ENCODE results near the gene TNNT1.
"Not testable (repeated sequence)": the region's sequence is repeated elsewhere in the genome, so short reads cannot be mapped to it uniquely, and the experiment has no call there.

Gene TNNT1

DNA sequence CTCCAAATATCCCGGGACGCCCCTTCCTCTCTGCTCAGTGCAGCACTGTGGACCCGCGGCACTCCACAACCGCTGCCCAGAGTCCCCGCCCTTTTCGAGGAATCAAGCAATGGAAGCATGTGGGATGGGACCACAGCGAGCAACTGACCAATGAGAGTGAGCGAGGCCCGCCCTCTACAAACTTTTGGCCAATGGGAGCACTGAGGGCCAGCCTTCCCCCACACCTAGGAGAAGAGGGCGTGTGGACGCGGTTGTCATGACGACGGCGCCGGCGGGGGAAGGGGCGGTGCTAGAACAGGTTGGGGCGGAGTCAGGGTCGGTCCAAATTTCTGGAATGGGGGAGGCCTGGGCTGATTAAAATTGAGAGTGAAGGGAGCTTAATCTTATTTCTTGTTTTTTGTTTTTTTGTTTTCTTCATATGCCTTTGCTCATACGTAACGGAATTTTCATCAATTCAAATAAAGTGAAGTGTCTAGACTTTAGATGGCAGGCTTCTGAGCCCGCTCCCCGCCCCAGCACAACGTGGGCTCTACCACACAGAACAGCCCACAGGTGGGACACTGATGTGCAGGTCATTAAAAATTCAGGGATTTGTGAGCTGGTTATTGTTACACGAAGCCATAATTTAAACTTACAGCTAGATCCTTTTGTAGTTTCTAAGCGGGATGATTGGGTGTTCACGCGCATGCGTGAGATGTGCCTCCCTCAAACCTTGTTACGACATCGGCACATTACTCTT is 17.7 kb upstream of the TNNT1 start, which contains the start of gene DNAAF3:
TSS of gene DNAAF3 (minus strand) at position 84 of the 739 bp plus-strand sequence. CDS start 200 bp downstream, outside the sequence.
- DNase-seq, result peak; percentile 64 to 87

DNA sequence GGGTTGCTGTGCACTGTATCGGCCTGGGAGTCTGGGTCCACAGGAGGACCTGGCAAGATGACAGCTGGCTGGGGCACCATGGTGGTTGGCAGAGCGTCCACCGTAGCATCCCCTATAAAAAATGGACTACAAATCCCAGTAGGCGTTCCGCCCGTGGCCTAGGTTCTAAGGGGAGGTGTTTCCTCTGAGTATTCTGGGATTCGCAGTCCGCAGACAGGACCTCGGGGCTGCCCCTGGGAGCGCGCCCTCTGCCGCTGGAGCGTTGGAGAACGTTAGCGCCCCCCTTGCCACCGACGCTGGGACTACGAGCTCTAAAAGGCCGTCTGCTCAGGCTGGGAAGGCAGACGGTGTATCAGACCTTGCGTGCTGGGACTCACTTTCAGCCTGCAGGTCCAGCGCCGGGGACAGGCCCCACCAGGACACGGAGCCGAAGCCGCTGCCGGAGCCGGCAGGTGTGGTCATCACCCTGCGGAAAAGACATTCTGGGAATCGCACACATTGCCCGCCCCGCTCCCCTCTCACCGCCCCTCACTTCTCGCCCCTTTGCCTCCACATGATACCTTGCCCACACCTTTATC is 17.0 kb upstream of the TNNT1 start:
- peak in 1 of 2 donors; percentile 63 for DNase-seq

DNA sequence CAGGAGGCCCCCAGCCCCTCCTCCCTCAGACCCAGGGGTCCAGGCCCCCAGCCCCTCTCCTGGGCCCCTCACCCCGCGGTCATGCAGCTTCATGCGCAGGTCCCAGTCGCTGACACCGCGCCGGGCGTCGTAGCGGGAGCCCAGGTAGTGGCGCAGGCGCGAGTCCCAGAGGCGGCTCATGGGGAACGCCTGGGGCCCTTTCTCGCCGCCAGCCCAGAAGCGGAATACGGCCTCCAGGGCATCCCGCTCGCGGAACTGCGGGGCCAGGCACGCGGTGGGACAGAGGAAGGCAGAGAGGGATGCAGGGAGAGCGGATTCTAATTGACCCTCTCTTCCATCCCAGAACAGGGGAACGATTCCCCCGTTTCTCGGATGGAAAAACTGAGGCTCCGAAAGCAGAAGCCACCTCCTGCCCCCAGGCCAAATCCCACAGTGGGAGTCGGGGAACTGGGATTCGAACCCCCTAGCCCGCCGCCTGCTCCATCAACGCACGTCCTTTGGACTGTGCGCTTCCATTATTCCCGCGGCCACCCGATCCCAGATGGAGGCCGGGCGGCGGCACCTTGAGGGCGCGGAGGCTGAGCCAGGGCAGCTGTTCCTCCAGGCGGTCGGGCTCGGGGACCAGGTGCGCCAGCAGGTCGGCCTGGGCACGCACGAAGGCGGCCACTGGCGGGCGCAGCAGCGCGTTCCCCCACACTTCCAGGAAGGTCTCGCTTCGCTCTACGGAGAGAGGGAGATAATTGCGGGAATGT is 12.7 kb upstream of the TNNT1 start:
- DNase-seq, result no peak

DNA sequence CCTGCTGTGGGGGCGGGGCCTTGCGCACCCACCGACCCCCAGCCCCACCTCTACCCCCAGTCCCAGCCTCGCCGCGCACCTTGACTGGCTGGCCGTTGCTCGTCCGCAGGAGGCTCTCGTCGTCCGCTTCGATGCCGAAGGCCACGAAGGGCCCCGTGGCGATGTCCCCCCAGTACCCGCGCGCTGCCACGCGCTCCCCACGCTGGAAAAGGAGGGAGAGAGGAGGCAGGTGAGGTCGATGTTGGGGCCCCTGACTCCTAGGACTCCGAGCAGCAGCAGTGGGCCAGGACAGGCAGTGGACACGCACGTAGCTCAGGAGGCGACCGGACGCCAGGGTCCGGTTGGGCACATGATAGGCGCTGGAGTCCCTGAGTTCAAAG is 12.0 kb upstream of the TNNT1 start:
- no peak for DNase-seq

DNA sequence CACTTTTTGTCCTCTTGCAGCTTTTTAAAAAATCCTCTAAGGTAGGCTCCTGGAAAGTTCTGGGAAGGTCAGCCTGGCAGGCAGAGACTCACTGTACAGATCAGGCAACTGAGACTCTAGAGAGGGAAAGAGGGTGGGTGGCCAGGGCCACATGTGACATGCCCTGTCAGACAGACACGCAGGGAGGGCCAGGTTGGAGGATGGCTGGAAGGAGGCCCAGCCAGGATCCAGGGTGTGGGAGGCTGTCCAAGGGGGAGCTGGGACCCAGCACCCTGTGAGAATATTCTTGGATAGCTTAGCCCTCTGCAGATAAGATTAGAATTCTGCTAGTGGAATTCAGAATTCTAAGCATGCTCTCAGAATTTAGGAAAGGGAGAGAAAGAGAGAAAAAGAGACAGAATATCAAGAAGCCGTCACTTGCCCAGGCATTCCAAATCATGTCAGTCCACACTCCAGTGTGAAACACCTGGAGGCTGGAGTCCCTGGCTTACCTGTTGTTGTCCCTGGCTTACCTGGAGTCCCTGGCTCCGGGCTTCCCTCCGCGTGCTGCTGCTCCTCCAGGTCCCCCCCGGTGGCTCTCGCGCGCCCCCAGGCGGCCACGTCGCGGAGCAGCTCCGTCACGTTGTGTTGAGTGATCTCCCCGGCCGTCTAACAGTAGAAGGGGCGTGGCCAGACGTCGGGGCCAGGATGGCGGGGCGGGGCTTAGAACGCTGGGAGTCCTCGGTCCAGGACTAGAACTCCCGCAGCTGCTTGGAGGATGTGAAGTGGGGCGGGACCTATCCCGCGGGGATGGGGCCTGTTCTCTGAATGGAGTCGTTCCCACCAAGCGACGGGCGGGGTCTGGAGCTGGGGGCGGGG is 11.4 kb upstream of the TNNT1 start:
- peak; percentile 89 to 94 for DNase-seq

DNA sequence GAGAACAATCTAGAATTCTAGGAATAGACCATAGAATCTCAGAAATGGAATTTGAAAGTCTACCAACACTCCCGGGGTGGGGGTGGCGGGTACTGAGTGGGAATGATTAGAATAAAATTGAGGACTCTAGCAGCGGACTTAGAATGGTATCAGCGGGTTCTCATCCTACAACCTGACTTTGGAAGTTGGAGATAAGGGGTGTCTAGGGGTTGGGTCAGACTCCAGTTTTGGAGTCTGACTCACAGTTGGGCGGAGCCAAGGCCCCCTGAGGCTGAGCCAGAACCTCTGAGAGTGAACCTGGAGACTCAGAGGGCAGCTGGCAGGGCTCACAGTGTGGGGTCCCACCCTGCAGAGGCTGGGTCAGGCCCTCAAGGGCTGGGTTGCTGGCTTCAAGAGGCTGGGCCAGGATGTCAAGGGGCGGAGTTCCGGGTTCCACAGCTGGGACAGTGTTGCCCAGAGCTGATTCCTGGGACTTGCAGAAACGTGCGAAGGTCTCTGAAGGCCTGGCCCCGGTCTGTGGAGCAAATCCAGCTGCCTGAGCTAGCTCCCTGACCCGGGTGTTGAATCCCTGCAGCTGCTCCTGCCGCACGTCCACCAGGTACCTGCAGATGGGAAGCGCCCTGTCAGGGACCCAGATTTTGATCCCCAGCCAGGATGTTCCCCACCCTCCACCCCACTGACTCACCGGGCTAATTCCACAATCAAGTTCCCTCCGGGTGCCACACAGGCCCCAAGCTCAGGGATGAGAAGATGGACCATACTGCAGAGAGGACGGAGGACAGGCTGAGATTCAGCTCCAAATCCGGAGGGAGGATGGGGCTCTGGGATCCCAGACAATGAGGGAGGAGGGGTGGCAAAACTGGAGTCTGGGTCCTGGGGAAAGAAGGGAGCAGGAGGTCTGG is 10.1 kb upstream of the TNNT1 start:
- DNase-seq, result no peak

DNA sequence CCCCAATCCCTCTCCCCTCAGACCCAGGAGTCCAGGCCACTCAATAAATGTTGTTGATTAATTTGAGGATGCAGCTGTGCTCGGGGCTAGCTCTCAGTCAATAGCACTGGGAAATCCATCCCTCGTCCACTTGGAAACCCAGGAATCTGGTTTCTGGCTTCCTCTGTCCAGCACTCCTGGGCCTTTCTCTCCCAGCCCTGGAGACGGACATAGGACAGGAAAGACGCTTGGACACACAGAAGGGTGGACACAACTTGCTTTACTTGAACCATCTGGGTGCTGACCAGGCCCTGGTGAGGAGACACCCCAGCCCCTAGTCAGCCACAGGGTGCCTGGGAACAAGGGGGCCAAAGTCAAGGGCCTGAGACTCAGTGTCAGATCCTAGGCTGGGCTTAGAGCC is 9.4 kb upstream of the TNNT1 start:
- no peak for DNase-seq

DNA sequence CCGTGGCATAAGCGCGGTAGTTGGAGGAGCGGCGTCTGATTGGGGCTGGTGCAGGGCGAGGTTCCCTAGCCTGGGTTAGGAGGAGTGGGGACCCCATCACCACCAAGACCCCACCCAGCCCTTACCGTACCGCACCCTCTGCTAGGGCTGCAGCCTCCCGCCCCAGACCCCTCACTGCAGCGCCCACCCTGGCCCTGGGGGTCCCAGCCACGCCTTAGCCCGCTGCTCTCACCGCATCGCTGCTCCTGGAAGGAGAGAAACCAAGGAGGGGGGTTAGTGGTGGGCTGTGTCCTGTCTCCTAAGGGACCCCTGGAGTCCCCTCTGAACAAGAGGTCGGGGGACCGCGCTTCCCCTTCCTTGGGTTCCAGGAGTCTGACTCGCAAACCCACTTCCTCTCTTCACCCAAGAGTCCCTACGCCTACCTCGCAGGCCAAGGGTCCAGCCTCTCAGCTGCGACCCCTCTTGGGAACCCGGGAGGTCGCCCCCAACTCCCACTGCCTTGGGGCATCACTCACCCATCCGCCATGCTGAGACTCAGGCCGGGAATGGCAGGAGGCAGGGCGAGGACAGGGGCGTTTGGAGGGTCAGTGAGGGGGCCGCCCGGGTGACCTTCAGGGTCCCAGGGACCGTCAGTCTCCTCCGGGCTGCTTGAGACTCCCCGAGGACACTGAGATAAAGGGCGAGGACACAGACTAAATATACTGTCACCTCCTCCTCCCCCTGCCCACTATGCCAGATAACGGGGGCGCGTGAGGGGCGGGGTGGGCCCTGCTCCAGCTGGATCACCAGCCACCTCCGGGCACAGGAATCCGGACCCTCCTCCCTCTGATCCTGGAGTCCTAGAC is 8.3 kb upstream of the TNNT1 start, which contains the start of gene TNNI3:
TSS of gene TNNI3 (minus strand) at position 669 of the 845 bp plus-strand sequence. CDS start at position 526, 143 bp downstream.
- DNase-seq, result no peak

DNA sequence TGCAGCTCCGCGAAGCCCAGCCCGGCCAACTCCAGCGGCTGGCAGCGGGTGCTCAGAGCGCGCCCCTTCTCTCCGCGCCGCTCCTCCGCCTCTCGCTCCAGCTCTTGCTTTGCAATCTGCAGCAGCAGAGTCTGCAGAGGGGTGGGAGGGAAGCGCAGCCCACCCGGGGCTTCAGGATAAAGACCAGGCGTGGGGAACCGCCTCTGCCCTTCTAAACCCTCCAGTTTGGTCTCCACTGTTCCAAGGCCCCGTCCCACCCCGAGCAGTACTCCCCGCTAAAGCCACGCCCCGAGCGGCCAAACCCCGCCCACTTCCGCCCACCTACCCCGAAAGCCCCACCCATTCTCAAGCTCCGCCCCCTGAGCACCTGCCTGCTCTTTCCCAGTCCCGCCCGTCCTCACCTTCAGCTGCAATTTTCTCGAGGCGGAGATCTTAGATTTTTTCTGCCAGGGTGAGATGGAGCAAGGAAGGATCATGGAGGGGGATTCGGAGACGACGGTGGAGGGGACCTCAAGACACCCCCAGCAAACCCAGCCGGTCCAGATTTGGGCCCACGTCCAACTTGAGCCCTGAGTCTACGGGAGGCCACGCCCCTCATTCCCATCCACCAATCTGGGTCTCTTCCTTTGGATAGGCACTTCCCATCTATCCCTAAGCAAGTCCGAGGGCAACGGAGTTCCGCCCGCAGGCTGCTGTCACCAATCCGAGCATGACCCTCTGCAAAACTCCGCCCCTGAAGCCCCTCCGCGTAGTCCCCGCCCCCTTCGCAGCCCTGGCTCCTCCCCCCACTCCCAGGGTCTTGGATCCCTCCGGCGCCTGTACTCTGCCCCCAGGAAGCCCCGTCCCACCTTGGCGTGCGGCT is 7.4 kb upstream of the TNNT1 start:
- peak in 1 of 2 donors; percentile 64 for DNase-seq

DNA sequence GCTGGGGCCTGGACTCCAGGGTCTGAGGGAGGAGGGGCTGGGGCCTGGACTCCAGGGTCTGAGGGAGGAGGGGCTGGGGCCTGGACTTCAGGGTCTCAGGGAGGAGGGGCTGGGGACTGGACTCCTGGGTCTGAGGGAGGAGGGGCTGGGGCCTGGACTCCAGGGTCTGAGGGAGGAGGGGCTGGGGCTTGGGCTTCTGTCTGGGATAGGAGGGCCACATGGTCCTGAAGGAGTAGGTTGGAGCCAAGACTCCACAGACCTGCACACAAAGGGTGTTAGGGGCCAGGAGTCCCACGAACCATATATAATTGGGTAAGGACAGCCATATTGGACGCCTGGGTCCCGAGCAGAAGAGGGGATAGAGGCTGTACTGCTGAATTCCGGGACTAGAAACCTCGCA is 6.8 kb upstream of the TNNT1 start:
- not testable (repeated sequence) for DNase-seq

DNA sequence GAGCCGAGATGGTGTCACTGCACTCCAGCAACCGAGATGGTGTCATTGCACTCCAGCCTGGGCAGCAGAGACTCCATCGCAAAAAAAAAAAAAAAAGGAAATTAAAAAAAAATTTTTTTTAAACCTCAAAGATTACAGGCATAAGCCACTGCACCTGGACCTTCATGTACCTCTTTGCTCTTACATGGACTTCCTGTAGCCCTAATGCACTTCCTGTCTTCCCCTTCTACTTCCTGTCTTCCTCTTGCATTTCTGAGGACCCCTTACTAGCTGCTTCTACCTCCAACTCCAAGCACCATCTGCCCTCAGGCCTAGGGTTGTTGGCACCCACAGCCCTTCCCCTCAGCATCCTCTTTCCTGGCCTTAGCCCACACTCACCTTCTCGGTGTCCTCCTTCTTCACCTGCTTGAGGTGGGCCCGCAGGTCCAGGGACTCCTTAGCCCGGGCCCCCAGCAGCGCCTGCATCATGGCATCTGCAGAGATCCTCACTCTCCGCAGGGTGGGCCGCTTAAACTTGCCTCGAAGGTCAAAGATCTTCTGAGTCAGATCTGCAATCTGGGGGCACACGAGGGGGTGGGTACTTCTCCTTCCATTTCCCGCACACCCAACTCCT is 4.8 kb upstream of the TNNT1 start:
- no peak for DNase-seq

DNA sequence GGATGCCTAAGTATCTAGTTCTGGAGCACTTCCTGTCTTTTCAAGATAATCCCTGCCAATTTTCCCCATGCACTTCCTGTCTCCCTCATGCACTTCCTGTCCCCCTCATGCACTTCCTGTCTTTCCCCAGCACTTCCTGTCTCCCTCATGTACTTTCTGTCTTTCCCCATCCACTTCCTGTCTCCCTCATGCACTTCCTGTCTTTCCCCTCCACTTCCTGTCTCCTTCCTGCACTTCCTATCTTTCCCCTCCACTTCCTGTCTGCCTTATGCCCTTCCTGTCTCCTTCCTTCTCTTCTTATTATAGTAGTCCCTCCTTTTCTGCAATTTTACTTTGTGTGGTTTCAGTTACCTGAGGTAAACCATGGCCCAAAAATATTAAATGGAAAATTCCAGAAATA is 3.0 kb upstream of the TNNT1 start:
- no peak for DNase-seq

DNA sequence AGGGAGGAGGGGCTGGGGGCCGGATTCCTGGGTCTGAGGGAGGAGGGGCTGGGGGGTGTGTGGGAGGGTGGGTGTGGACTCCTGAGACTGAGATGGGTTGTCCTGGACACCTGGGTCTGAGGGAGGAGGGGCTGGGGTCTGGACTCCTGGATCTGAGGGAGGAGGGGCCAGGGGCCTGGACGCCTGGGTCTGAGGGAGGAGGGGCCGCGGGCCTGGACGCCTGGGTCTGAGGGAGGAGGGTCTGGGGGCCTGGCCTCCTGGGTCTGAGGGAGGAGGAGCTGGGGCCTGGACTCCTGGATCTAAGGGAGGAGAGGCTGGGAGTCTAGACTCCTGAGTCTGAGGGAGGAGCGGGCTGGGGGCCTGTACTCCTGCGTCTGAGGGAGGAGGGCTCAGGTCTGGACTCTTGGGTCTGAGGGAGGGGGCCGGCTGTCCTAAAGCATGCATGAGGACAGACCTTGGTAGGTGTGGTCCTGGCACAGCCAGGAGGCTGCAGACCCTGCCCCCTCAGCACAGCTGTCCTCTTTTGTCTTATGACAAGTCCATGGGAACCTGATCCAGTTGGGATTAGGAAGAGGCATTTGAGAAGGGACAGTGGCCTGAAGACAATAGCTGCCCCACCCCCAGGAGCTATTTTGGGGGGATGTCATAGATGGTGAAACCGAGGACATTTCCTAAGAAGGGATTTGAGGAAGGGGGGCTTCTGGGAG is 1.3 kb downstream of the TNNT1 start:
- DNase-seq, result no peak

DNA sequence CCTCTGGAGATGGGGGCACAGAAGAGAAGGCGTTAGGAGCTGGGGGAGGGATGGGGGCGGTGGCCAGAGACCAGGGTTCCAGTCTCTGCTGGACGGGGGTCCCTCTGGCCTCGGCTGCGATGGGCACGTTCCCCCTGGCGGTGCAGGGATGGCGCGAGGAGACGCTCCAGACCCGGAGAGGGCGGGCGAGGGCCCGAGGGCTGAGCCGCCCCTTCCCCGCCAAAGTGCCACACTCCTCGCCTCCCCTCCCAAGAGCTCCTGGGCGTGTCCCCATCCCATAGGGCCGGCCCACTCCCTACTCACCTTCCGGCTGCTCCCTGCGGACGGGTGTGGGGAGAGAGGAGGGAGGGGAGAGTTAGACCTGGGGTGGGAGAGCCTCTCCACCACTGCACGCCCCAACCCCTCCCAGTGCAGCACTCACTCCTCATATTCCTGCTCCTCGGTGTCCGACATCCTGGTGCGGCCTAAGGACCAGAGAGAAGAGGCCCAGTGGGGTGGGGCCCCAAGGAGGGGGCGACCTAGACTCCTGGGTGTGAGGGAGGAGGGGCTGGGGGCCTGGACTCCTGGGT is 2.2 kb downstream of the TNNT1 start:
- DNase-seq, result no peak

DNA sequence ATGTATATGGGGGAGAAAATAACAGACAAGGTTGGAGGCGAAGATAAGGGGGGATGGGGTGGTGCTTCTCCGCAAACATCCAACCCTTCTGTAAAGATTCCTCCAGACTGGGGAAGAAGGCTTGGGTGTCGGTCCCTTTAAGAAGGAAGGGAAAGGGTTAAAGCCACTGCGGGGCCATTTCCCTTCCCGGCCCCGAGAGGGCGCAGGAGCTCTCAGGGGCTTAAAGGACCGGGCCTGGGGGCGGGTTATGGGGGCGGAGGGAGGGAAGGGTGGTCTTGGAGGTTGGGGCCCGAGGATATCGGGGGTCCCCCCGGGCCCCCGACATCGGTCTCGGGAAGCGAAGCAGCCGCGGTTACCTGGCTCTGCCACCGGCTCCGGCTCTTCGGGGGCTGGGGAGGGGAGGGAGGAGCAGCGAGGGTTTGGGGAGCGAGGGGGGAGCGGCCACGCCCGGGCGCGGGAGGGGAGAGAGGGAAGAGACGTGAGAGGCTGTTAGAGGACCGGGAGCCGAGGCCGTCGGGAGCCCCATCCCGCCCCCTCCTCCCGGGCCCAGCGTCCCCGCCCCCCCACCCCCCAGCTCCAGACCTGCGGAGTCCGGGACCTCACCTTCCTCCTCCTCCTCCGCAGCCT is 2.8 kb downstream of the TNNT1 start:
- DNase-seq, result no peak

DNA sequence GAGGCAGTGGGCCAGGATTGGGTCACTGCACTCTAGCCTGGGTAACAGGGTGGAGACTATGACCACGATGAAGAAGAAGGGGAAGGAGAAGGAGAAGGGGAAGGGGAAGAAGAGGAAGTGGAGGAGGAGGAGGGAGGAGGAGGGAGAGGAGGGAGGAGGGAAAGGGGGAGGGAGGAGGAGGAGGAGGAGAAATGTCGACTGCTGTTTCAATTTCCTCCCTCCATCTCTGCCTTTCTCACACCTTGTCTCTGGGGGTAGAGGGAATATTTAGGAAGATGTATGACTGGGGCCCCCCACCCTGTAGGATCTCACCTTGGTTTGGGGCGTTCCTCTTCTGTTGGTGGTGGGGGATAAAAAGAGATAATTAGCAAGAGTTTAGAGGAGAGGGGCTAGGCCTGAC is 3.8 kb downstream of the TNNT1 start:
- DNase-seq, result no peak

DNA sequence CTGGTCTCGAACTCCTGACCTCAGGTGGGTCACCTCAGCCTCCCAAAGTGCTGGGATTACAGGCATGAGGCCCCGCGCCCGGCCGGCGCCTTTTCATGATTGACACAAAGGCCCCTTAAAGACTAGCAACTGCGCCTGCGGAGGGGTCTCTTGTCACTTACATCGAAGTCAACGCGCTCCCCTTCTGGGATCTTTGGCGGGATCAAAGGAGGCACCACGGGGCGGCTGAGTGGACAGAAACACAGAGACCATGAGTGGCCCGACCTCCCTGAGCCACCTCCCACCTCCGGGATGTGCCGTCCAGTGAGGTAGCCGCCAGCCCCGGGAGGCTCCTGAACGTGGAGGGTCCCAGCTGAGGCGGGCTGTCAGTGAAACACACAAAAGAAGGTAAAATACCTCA is 7.3 kb downstream of the TNNT1 start:
- DNase-seq, result no peak

DNA sequence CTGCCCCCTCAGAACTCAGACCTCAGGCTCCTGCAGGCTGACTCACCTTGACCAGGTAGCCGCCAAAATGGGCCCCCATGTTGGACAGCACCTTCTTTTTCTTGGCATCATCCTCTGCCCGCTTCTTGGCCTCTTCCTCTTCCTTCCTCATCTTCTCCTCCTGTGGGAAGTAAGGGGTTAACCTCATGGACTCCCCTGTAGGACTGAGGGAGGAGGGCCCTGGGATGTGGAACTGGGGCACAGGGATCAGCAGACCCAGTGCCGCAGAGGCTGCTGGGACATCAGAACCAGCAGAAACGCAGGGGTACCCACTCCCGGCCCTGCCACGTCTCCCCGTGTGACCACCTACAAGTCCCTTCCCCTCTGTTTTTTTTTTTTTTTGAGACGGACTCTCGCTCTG is 11.1 kb downstream of the TNNT1 start:
- no peak for DNase-seq

Measured in stimulated activated CD4-positive, alpha-beta T cell treated with anti-CD3 and anti-CD28 coated beads, Interleukin-2, amount 100 ng/mL, for 24 hours (primary cell).